Tibial artery (tissue), 4 donors: ENCODE results near the gene PMIS2.
A peak's percentile ranks its signal among the peaks of the same experiment; 100 is the strongest.

ENCODE experiments used
- DNase-seq, 2 donors: peaks; one replicate each; pipeline ENCODE4 v3.0.0-alpha.2; 2019
- H3K27ac ChIP-seq, 2 donors: fragments of 200-600 bp; sonication (generic) in 1 of 2; 1 replicate in 1 of 2; 2 replicates in 1 of 2; pipeline ENCODE4 v1.5.1; 2018 to 2019; ENCODE audit warnings: mild to moderate bottlenecking in 1 of 2
- H3K27me3 ChIP-seq, 2 donors: fragments of 200-600 bp; sonication (generic) in 1 of 2; one replicate each; pipeline versions ENCODE4 v1.5.1 to v1.6.0; 2016 to 2019
- H3K36me3 ChIP-seq, 3 donors: fragments of 200-600 bp; sonication (generic) in 2 of 3; one replicate each; pipeline ENCODE4 v1.5.1; 2016 to 2019; ENCODE audit warnings: mild to moderate bottlenecking in 2 of 3
- H3K4me1 ChIP-seq, 4 donors: fragments of 200-600 bp; sonication (generic) in 2 of 4; 1 replicate in 3 of 4; 2 replicates in 1 of 4; pipeline ENCODE4 v1.5.1; 2016 to 2019
- H3K4me3 ChIP-seq, 2 donors: fragments of 200-600 bp; sonication (generic) in 1 of 2; 1 replicate in 1 of 2; 2 replicates in 1 of 2; pipeline ENCODE4 v1.5.1; 2018 to 2019; ENCODE audit warnings: mild to moderate bottlenecking in 2 of 2
- H3K9me3 ChIP-seq, 3 donors: fragments of 200-600 bp; sonication (generic) in 1 of 3; one replicate each; pipeline ENCODE4 v1.5.1; 2016 to 2019
- intact Hi-C: fragments of 100-400 bp; cut with DNase I; formaldehyde crosslinking; loops from one replicate; pipeline ENCODE4 v1.15.0; 2023; ENCODE audit warnings: low total_unique reads
- TF ChIP-seq, protein P1 (sequence below), 2 experiments: fragments of 200-600 bp in 1 of 2; fragments of 450-650 bp in 1 of 2; IDR thresholded peaks; one replicate each; pipeline ENCODE4 v1.5.1; 2017 to 2019; ENCODE audit warnings: antibody characterized with exemption in 2 of 2, mild to moderate bottlenecking in 1 of 2, moderate library complexity in 1 of 2

PMIS2 gene

DNA sequence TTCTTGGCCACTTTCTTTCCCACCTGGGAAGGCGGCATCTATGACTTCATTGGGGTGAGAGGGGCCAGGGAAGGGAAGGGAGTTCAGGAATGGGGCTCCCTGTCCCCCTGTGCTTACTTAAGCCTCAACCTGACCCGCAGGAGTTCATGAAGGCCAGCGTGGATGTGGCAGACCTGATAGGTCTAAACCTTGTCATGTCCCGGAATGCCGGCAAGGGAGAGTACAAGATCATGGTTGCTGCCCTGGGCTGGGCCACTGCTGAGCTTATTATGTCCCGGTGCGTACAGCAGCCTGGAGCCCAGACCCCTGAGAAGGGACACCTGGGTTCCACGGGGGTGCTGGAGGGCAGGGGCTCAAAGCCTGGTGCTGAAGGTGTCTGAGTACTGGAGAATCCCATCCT lies 39.4 kb upstream of the PMIS2 start:
- intact Hi-C loops: loop anchor here (5.0 kb wide), 3 partner anchors 66 to 171 kb away; partner anchors contain the start of genes HAUS5, KMT2B and RBM42
- Histone ChIP-seq H3K36me3 (peaks cover 0 to 8% (median 6%) of the 10 kb centered on the region in 3 donors), H3K4me1 (peaks cover 7 to 32% (median 20%) of the 10 kb centered on the region in 4 donors), H3K9me3 (no peaks in the 10 kb centered on the region), H3K4me3 (peak overlapping the region; percentile 79), H3K27me3 (no peaks in the 10 kb centered on the region), H3K27ac (peak overlapping the region in 1 of 2 donors; percentile 87)
- TF ChIP-seq, protein P1, sequence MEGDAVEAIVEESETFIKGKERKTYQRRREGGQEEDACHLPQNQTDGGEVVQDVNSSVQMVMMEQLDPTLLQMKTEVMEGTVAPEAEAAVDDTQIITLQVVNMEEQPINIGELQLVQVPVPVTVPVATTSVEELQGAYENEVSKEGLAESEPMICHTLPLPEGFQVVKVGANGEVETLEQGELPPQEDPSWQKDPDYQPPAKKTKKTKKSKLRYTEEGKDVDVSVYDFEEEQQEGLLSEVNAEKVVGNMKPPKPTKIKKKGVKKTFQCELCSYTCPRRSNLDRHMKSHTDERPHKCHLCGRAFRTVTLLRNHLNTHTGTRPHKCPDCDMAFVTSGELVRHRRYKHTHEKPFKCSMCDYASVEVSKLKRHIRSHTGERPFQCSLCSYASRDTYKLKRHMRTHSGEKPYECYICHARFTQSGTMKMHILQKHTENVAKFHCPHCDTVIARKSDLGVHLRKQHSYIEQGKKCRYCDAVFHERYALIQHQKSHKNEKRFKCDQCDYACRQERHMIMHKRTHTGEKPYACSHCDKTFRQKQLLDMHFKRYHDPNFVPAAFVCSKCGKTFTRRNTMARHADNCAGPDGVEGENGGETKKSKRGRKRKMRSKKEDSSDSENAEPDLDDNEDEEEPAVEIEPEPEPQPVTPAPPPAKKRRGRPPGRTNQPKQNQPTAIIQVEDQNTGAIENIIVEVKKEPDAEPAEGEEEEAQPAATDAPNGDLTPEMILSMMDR (IDR thresholded peaks at IDR 0.05): no peak
- no peak for DNase-seq

DNA sequence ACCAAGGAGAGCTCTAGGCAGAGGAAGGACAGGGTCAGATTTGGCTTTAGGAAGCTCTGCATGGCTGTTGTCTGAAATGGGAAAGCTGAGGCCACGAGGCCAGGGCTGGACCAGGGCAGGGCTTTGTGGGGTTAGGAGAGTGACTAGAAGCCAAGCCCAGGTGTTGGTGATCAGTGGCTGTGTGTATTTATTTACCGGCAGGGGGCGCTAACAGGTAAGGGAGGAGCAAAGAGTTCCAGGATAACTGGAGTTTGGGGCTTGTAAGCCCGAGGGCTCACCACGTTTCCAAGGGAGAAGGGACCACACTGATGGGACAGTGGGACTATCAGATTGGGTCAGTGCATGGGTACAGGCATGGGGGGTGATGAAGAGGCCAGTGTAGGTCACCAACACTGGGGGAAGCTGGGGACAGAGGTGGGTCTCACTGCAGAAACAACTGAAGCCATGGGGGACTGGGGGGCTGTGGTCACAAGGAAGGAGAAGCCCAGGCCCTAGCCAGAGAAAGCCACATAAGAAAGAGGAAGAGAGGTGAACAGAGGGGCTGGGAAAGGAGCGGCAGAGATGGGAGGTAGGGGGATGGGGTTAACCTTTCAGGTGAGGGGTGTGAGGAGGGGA lies 36.7 kb upstream of the PMIS2 start:
- TF ChIP-seq, protein P1 (IDR thresholded peaks at IDR 0.05): peak; percentile 58 to 69
- no peaks in the 10 kb centered on the region for H3K9me3 ChIP-seq
- no peaks in the 10 kb centered on the region for H3K27me3 ChIP-seq
- no peak for DNase-seq
- no peak overlapping the region for H3K27ac ChIP-seq
- H3K4me3 ChIP-seq: no peak overlapping the region
- H3K36me3 ChIP-seq: peaks cover 0 to 8% (median 6%) of the 10 kb centered on the region in 3 donors
- intact Hi-C loops: loop anchor here (5.0 kb wide), 3 partner anchors 63 to 168 kb away; partner anchors contain the start of genes HAUS5, KMT2B and RBM42
- peaks cover 7 to 30% (median 17%) of the 10 kb centered on the region in 4 donors for H3K4me1 ChIP-seq

DNA sequence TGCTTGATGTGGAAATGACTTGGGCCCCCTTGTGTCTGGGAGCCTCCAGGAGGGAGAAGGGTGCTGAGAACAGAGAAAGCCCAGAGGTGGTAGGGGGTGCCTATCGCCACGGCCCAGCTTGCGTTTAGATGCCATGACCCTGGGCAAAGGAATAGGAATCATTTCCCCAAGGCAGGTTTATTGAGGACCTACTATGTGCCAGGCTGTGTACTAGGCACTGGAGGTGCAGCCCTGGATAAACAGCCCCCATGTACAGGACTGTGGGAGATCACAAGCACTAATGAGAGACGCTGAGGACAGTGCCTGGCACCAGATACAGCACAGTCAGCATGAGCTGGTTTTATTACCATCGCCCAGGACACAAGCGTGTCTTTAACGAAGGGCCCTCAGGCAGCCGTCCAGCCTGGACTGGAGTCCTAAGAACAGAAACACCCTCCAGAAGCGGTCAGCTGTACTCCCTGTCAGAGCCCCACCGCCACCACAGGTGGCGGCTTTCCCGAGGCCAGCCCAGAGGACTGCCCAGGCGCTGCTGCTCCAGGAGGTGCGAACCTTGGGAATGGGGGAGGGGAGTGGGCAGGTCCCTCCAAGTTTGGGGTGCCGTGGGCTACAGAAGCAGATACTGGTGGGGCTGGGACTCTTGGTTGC lies 36.0 kb upstream of the PMIS2 start:
- intact Hi-C loops: loop anchor here (5.0 kb wide), 3 partner anchors 62 to 167 kb away; partner anchors contain the start of genes HAUS5, KMT2B and RBM42
- TF ChIP-seq, protein P1 (IDR thresholded peaks at IDR 0.05): no peak

DNA sequence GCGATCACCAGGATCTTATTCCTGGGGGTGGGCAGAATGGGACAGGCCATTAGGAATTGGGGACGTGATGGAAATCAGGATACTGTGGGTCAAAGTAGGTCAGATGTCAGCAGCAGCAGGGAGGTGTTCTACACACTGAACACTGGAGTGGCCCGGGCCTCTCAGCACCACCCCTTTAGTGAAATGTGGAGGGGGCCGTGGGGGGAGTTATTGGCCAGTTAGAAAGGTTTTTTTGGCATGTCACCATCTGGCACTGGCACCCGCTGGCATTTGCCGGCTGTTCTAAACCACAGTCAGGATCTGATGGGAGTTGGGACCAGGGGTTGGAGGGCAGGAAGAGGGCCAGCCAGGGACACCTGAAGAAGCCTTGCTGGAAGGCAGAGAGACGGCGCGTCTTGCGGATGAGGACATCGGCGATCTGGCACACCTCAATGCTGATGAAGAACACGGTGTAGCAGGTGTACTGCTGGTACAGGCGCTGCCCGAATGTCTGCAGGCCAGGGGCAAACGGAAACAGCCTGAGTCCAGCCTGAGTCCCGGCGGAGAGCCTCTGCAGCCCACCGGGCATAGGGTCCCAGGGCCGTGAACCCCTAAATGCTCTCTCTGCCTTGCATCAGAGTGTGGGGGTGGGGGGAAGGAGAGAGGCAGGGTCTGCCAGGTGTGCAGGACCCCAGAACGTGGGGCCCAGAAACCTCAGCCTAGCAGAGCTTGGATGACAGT lies 34.7 kb upstream of the PMIS2 start:
- TF ChIP-seq, protein P1 (IDR thresholded peaks at IDR 0.05): no peak
- Histone ChIP-seq H3K27me3 (peaks cover 0 to 4% of the 10 kb centered on the region in 2 donors), H3K4me3 (no peak overlapping the region), H3K9me3 (no peaks in the 10 kb centered on the region), H3K27ac (no peak overlapping the region), H3K4me1 (peaks cover 3 to 17% (median 8%) of the 10 kb centered on the region in 4 donors), H3K36me3 (peaks cover 0 to 8% (median 6%) of the 10 kb centered on the region in 3 donors)
- intact Hi-C loops: no loop called here
- DNase-seq: no peak

More for the DNA sequence above, 36.0 kb upstream of the PMIS2 start:
- DNase-seq: no peak
- Histone ChIP-seq H3K4me3 (no peak overlapping the region), H3K36me3 (peaks cover 0 to 8% (median 6%) of the 10 kb centered on the region in 3 donors), H3K27ac (no peak overlapping the region), H3K9me3 (no peaks in the 10 kb centered on the region), H3K27me3 (no peaks in the 10 kb centered on the region), H3K4me1 (peaks cover 7 to 23% (median 12%) of the 10 kb centered on the region in 4 donors)

DNA sequence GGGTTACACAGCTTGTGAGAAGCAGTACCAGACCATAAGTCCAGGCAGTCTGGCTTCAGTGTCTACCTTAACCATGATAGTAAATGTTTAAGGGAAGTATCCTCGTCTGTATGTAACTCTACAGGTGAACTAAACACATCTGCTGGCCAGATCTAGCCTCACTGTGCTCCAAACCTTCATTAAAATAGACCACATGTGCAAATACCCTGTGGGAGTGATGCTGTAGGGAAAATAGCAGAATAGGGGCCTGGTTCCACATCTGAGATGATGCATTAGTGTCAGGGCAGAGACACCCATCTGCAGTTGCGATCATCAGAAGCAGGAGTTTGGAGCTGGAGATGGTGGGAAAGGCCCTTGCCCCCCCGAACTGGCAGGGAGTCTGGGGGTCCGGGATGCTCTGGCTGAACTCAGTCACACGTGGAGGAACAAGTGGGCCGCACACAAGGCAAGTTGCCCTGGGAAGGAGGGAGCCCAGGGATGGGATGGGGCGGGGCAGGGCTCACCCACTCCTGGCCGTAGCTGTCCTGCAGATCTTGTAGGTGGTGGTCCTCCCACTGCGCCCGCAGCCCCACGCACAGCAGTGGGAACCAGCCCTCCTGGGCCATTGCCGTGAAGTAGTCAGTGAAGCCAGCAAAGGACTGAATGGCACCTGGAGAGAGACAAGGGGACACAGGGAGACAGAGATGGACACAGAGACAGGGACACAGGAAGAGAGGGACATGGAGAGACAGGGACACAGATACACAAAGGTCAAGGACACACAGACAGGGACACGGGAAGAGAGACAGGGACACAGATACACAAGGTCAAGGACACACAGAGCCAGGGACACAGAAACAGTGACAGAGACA lies 33.2 kb upstream of the PMIS2 start:
- Histone ChIP-seq H3K27ac (no peak overlapping the region), H3K4me3 (no peak overlapping the region), H3K27me3 (peaks cover 0 to 10% of the 10 kb centered on the region in 2 donors), H3K36me3 (peaks cover 0 to 6% (median 3%) of the 10 kb centered on the region in 3 donors), H3K9me3 (no peaks in the 10 kb centered on the region), H3K4me1 (peaks cover 0 to 7% (median 2%) of the 10 kb centered on the region in 4 donors)
- DNase-seq: no peak
- TF ChIP-seq, protein P1 (IDR thresholded peaks at IDR 0.05): no peak
- intact Hi-C loops: no loop called here
